Uterus (tissue), 2 donors: ENCODE results near the gene GRIK1.

ENCODE experiments used
- CTCF ChIP-seq, 4 experiments: fragments of 200-600 bp in 2 of 4; fragments of 450-650 bp in 2 of 4; sonication (generic) in 2 of 4; IDR thresholded peaks; one replicate each; pipeline ENCODE4 v1.5.1; 2016 to 2019; ENCODE audit warnings: antibody characterized with exemption in 4 of 4, mild to moderate bottlenecking in 2 of 4, moderate library complexity in 1 of 4
- POLR2A ChIP-seq, 2 donors: fragments of 450-650 bp; IDR thresholded peaks; one replicate each; pipeline ENCODE4 v1.6.1; 2016; ENCODE audit warnings: antibody characterized with exemption in 2 of 2, mild to moderate bottlenecking in 1 of 2, moderate library complexity in 1 of 2

- no peak for TF ChIP-seq CTCF (IDR thresholded peaks at IDR 0.05)
- no peak for TF ChIP-seq POLR2A (IDR thresholded peaks at IDR 0.05)
Observed at GRCh38 chr21:29642551-29643245, 297.1 kb downstream of the GRIK1 start.
